ENCODE measurements around the gene RET.

- no peak for TF ChIP-seq CTCF (IDR thresholded peaks at IDR 0.05)
- TF ChIP-seq POLR2A (IDR thresholded peaks at IDR 0.05), result no peak
- no peak for TF ChIP-seq POLR2AphosphoS5 (IDR thresholded peaks at IDR 0.05)
- TF ChIP-seq EP300 (IDR thresholded peaks at IDR 0.05), result no peak
Measured at GRCh38 chr10:43115881-43116595, 39.2 kb downstream of the RET start.
